Activated CD8-positive, alpha-beta memory T cell treated with anti-CD3 and anti-CD28 coated beads, Interleukin-2, amount 50 U/mL, for 48 hours (primary cell): ENCODE measurements around the gene TMEM243.
A peak's percentile ranks its signal among the peaks of the same experiment; 100 is the strongest.
"Not testable (repeated sequence)": the region's sequence is repeated elsewhere in the genome, so short reads cannot be mapped to it uniquely, and the experiment has no call there.

ENCODE experiments used
- DNase-seq: peaks from one replicate; pipeline ENCODE4 v3.0.0-alpha.2; 2020

The TMEM243 gene, protein sequence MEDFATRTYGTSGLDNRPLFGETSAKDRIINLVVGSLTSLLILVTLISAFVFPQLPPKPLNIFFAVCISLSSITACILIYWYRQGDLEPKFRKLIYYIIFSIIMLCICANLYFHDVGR

DNA sequence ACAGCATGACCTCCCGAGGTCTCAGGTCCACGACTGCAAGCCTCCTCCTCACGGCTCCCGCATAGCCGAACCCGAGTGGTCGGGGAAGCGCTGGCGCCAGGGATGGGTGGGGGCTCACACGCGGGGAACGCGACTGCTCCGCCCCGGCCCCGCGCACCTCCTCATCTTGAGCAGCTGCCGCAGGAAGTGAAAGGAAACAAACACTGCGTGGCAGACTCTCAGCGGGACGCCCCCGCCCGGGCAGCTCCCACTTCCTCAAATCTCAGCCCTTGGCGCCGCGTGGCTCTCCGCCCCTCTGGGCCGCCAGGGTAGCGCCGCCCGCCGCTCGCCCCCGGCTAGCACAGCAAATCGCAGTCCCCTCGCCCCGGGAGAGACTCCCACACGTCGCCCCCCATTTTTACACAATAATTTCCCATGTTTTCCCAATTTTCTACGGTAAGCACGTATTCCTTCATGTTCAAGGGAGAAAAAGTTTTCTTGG lies at the start of gene TMEM243:
Gene TMEM243, minus strand, starts transcription at position 188 of the 481 bp plus-strand sequence. CDS start 229 bp downstream, outside the sequence.
- DNase-seq: peak; percentile 87

- no peak for DNase-seq
Measured at GRCh38 chr7:87267239-87267900, 47.8 kb upstream of the TMEM243 start.

DNA sequence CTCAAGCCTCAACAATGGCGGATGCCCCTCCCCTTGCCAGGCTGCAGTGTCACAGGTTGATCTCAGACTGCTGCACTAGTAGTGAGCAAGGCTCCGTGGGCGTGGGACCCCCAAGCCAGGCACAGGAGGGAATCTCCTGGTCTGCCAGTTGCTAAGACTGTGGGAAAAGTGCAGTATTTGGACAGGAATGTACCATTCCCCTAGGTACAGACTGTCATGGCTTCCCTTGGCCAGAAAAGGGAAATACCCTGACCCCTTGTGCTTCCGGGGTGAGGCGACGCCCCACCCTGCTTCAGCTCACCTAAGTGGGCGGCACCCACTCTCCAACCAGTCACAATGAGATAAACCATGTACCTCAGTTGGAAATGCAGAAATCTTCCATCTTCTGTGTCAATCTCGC lies 44.0 kb upstream of the TMEM243 start:
- no peak for DNase-seq

DNA sequence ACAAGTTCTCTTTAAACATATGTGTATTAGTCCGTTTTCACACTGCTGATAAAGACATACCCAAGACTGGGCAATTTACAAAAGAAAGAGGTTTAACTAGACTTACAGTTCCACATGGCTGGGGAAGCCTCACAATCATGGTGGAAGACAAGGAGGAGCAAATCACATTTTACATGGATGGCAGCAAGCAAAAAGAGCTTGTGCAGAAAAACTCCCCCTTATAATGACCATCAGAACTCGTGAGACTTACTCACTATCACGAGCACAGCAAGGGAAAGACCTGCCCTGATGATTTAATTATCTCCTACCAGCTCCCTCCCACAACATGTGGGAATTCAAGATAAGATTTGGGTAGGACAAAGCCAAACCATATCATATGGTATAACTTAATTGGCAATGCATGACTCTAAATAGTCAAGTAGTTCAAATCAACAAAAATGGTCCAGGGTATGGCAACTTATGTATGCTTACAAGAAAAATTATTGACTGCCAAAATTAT lies 34.1 kb upstream of the TMEM243 start:
- DNase-seq: no peak

DNA sequence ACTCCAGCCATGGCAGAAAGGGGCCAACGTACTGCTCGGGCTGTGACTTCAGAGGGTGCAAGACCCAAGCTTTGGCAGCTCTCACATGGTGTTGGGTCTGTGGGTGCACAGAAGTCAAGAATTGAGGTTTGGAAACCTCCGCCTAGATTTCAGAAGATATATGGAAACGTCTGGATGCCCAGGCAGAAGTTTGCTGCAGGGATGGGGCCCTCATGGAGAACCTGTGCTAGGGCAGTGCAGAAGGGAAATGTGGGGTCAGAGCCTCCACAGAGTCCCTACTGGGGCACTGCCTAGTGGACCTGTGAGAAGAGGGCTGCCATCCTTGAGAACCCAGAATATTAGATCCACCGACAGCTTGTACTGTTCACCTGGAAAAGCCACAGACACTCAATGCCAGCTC lies 26.1 kb upstream of the TMEM243 start:
- DNase-seq: not testable (repeated sequence)

DNA sequence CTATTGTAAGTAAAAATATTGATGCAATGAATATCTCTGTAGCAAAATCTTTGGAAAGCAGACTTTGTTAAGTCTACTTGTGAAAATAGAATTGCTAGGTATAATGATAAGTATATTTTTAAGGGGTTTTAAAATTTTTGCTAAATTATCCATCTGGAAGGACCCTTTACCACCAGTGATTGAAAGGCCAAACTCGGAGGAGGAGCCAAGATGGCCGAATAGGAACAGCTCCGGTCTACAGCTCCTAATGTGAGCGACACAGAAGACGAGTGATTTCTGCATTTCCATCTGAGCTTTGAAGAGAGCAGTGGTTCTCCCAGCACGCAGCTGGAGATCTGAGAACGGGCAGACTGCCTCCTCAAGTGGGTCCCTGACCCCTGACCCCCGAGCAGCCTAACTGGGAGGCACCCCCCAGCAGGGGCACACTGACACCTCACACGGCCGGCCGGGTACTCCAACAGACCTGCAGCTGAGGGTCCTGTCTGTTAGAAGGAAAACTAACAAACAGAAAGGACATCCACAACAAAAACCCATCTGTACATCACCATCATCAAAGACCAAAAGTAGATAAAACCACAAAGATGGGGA lies 19.0 kb upstream of the TMEM243 start:
- DNase-seq: not testable (repeated sequence)

DNA sequence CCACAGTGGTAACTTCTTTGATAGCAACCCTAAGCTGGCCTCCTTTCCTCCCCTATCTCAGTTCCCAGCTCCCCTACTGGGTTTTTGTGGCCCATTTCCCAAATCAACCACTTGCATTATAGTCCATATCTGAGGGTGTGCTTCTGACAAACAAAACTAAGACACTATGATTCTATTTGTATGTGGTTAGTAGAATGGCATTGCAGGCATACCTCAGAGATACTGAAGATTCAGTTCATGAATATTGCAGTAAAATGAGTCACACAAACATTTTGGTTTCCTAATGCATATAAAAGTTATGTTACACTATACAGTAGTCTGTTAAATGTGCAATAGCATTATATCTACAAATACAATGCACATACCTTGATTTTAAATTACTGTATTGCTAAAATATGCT lies 15.4 kb upstream of the TMEM243 start:
- DNase-seq: no peak

- no peak for DNase-seq
Measured at GRCh38 chr7:87231711-87232110, 12.2 kb upstream of the TMEM243 start.

DNA sequence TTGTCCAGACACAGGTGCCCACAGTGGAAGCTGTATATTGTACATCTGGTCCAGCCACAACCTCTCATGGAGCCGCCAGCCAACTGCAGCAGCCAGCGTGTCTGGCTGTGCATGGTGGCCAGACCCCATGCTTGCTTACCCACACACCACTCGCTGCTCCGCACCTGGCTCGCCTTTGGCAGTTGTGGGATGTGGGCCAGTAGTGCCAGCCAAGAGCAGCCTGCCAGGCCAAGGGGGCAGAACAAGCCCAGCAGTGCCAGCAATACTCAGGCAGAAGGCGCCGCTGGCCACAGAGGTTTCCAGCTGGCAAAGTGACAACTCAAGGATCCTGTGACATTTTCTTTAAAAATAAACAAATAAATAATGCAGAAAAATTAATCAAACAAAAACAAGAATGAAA lies 11.7 kb upstream of the TMEM243 start:
- no peak for DNase-seq

DNA sequence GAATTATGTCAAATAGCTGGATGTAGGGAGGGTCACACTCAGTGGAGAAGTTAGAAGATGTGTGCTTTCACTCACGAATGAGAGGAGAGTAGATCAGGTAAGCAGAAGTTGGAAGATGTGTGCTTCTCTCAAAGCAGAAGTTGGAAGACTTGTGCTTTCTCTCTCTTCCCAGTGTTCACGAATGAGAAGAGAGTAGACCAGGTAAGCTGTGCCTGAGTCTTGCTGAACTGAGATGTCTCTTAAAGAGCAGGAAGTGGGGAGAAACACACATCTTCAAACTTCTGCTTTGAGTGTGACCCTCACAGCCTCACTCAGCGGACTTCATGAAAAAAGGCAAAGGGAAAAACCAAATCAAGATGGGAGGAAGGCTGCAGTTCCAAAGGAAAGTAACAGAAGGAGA lies 7.0 kb upstream of the TMEM243 start:
- no peak for DNase-seq

DNA sequence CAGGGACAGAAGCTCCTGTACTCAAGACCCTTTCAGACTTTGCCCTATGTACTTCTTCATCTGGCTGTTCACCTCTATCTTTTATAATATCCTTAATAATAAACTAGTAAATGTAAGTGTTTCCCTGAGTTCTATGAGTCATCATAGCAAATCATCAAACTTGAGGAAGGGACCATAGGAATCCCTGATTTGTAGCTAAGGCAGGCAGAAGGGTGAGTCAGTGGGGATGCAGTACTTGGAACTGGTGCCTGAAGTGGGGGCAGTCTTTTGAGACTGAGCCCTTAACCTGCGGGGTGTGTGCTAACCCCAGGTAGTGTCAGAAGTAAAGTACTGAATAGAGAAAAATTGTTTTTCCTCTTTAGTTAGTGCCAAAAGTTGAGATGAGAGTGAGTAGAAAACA lies 6.2 kb upstream of the TMEM243 start:
- no peak for DNase-seq

DNA sequence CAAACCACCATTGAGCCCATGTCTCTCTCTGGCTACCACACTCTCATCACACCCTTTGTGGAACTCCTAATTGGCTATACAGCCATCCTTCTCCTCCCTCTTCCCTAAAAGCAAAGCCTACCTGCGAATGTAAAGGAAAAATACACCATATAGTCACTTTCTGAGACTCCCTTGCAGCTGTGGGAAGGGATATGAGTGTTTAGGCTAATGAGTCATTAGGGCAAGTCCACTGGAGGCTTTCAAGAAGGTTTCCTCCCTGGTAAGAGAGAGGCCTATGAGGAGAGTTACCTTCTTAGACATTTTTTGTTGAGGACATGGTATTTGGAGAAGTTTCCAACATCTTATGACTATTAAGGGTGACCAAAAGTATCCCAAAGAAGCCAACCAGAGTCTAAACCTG lies 4.1 kb upstream of the TMEM243 start:
- no peak for DNase-seq

DNA sequence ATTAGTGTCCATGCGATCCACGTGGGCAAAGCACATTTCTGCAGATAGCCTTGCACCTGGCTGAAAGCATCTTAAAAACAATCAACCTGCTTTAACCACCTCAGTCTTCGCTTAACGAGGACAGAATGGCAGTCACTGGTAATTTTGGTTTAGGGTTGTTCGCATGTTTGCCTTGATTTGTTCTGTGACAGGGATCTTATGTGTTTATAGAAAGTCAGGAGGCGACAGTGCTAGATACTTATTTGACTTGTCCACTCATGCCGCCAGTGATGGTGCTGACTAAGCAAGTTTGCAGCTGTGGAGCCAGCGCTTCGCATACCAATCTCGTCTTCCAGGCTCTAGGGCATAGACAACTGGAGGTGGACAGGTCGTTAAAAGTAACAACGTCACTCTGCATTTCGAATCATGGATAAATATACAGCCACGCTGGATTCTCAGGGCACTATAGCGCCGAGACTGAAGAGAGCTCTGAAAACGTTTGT lies 1.2 kb upstream of the TMEM243 start:
- no peak for DNase-seq

- peak; percentile 90 for DNase-seq
Measured at GRCh38 chr7:87220026-87220733, 648 bp upstream of the TMEM243 start.

DNA sequence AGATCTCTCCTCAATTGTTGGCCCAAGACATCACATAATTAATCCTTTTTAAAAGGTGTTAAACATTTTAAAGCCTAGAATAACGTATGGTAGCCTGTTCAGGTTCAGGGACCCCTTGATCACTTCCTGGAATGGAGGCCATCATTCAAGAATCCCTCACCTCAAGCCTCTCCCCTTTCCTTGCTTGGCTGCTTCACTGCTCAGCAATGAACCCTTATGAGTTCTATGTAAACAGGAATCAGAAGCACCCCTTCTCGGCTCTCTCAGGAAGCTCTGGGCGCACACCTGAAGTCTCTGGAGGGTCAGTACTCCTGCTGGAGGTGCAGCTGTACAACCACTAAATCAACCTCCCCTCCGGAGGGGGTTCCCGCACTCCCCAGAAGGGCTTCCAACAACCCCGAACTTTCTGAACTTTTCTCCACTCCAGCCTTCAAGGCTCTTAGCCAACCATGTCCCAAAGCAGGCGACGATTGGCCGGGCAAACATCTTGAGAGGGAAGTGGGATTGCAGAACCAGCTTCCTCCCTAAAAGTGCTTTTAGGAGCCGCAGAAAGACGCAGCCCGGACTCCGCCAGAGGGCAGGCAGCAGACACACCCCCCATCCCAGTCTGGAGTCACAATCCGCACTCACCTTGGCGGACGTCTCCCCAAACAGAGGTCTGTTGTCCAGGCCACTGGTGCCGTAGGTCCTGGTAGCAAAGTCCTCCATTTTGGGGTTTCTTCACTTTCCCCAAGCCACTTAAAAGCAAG lies 562 bp downstream of the TMEM243 start:
- no peak for DNase-seq

DNA sequence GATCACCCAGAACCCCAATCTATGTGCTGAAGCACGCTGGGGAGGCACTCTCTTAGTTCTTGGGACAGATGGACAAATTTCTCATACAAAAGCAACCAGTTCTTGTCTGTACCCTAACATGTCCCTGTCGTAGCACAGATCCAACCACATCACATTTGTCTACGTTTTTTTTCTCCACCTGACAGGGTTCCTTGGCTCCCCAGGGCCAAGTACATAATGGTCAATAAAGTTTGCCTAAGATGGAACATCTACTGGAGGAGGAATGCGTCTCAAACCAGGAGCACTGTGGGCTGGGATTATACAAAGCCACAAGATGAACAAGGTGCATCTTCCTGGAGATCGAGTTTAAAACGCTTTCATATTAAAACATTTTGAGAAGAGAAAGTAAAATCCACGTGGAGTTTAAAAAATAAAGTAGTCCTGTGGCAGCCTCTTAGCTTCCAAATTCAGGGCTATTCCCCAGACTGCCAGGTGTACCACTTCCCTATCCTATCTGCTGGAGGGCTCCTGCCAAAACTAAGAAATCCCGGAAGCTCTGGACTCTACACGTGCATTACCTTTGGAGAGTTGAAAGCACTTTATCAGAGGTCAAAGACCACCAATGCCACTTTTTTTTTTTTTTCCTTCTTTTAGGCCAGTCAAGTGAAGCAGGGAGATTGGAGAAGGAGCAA lies 1.4 kb downstream of the TMEM243 start:
- DNase-seq: no peak

DNA sequence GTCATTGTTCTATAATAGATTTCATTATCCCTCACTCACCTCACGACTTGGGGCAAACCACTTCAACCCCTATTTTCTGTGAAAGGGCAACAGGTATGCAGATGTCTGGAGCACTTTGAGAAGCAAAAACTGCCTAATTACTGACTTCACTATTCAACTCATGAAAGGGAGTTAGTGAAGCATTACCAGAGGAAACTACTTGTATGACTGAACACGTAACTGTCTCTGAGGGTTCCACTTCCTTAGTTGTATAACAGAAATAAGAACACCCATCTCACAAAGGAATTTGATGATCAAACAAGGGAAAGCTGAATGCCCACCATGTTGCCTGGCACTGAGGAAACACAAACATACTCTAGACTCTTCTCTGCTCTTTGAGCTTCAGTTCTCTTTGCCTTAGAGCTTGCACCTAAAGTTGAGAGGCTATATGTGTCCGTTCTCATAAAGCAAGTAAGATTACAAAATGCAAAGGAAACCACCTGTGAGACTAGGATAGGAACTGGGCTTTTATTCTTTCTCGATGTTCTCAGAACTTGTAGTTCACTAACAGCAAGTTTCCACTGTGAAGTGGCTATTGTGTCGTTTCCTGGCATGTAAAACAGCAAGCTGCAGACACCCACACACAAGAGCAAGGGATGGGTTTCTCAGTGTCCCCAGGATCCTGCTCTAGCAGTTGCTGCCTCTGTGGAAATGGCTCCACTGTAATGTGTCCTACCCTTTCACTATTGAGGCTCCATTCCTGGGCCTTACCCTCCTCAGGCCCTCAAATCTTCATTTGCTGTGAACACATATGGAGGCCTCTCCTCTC lies 2.6 kb downstream of the TMEM243 start:
- DNase-seq: no peak

DNA sequence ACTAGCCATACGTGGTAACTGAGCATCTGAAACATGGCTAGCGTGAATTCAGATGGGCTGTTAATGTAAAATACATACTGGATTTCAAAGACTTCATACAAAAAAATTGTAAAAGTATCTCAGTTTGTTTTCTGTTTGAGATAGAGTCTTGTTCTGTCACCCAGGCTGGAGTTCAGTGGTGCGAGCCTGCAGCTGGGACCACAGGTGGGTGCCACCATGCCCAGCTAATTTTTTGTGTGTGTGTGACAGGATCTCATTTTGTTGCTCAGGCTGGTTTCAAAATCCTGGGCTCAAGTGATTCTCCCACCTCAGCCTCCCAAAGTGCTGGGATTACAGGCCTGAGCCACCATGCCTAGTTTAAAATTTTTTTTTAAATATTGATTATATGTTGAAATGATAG lies 4.5 kb downstream of the TMEM243 start:
- no peak for DNase-seq

DNA sequence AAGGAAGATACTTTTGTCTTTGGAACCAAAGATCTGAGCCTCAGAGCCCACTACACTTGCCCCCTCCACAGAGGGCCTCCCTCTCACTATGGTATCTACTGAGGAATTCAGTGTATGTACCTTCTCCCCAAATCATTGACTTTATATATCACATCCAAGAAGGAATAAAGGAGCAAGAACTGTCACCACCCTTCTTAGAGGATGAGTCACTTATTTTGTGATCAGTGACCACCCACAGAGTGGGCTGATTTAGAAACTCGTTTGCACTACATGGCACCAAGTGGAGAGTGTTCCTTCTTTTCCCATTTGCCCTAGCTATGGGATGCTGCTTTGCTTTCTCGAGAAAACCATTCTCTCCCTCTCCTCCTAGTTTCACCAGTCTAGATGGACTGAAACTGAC lies 5.7 kb downstream of the TMEM243 start:
- DNase-seq: no peak

GRCh38 chr7:87213252-87213651 lies 6.3 kb downstream of the TMEM243 start:
- DNase-seq: no peak

DNA sequence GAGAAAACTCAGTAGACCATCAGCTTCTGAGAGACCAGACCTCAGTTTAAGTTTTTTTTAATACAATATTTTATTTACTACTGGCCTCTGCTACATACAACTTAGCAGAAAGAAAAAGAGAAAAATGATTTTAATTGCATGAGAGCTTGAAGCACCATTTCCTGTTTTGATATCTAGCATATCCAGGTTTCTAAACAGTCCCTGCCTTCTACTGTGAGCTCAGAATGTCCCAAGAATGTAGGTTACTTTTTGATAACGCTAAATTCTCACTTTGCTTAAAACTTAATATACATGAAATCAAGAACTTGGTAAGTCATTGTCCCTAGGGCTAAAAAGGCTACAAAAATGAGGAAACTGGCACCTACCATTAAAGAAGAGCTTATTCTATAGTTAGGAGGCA lies 7.0 kb downstream of the TMEM243 start:
- no peak for DNase-seq
